SK-N-SH (cell line): ENCODE measurements around the gene TRIM14.

Experiments used
- CTCF ChIP-seq: fragments of 200-600 bp; sonication (generic); IDR thresholded peaks from 2 replicates; pipeline ENCODE4 v1.6.1; 2017; ENCODE audit warnings: antibody characterized with exemption, mild to moderate bottlenecking, moderate library complexity
- EP300 ChIP-seq, 2 experiments: IDR thresholded peaks; 2 replicates each; pipeline versions ENCODE4 v1.4.0 to v1.6.1; 2012; ENCODE audit warnings: borderline replicate concordance in 1 of 2, low read depth in 1 of 2, low read length in 1 of 2
- MAX ChIP-seq: IDR thresholded peaks from 2 replicates; pipeline ENCODE4 v1.4.0; 2012; ENCODE audit warnings: low read depth
- MEF2A ChIP-seq: IDR thresholded peaks from 2 replicates; pipeline ENCODE4 v1.4.0; 2012; ENCODE audit warnings: low read depth, borderline replicate concordance
- RCOR1 ChIP-seq: fragments of 150-350 bp; IDR thresholded peaks from 2 replicates; pipeline ENCODE4 v1.6.1; 2017; ENCODE audit warnings: antibody characterized with exemption, low read length
- TAF1 ChIP-seq: IDR thresholded peaks from 2 replicates; pipeline ENCODE4 v1.6.1; 2012; ENCODE audit warnings: low read depth, mild to moderate bottlenecking, low read length, moderate library complexity, borderline replicate concordance

DNA sequence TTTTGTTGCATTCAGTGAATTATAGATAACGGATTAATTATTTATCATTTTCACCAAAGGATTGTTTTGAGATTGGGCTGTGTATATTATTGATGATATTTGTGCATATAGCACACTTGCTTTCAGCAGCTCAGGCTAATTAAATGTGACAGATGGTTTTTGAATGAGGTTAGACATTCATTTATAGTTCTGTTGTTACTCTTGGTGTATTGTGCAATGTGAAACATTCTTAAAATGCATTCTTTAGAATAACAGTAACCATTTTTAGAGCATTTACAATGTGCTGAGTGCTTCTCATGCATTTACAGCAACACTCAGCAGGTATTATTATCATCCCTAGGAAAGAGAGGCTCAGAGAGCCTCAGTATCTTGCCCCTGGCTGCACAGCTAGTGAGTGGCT, 38.7 kb downstream of the TRIM14 start:
- TF ChIP-seq MAX (no peak), EP300 (IDR thresholded peaks at IDR 0.05; ENCODE audit: borderline replicate concordance in 1 of 2, low read depth in 1 of 2, low read length in 1 of 2) (no peak), RCOR1 (no peak), TAF1 (no peak), MEF2A (no peak), CTCF (no peak)
